Neuron (in vitro differentiated cells): ENCODE data around the gene MYO1D.

Experiments
- H2AFZ ChIP-seq: one replicate; pipeline ENCODE4 v1.6.1; 2013; ENCODE audit warnings: low read depth, mild to moderate bottlenecking, inconsistent platforms, low read length, moderate library complexity
- H3K27me3 ChIP-seq: one replicate; pipeline ENCODE4 v1.6.1; 2013; ENCODE audit warnings: low read length; ENCODE audit not compliant: insufficient read depth
- H3K36me3 ChIP-seq: one replicate; pipeline ENCODE4 v1.6.1; 2013; ENCODE audit warnings: low read length; ENCODE audit not compliant: insufficient read depth
- H3K4me1 ChIP-seq: one replicate; pipeline ENCODE4 v1.6.1; 2013; ENCODE audit warnings: low read length; ENCODE audit not compliant: insufficient read depth
- H3K4me3 ChIP-seq: 2 replicates; pipeline ENCODE4 v1.5.1; 2013; ENCODE audit warnings: mild to moderate bottlenecking, low read length, moderate library complexity
- H3K9me3 ChIP-seq: one replicate; pipeline ENCODE4 v1.6.1; 2013; ENCODE audit warnings: low read length

MYO1D gene

GRCh38 chr17:32771396-32771795 is 105.5 kb downstream of the MYO1D start:
- Histone ChIP-seq H3K4me3 (no peak overlapping the region), H3K4me1 (no peaks in the 10 kb centered on the region), H2AFZ (no peak overlapping the region), H3K9me3 (no peaks in the 10 kb centered on the region), H3K36me3 (no peaks in the 10 kb centered on the region), H3K27me3 (no peaks in the 10 kb centered on the region)

- H3K4me3 ChIP-seq = no peak overlapping the region
- H3K36me3 ChIP-seq = no peaks in the 10 kb centered on the region
- H3K9me3 ChIP-seq = no peaks in the 10 kb centered on the region
- no peak overlapping the region for H2AFZ ChIP-seq
- H3K27me3 ChIP-seq = no peaks in the 10 kb centered on the region
- H3K4me1 ChIP-seq = no peaks in the 10 kb centered on the region
These were observed 107.1 kb downstream of the MYO1D start for GRCh38 chr17:32769846-32770245.

- Histone ChIP-seq H2AFZ (no peak overlapping the region), H3K36me3 (no peaks in the 10 kb centered on the region), H3K27me3 (no peaks in the 10 kb centered on the region), H3K4me3 (no peak overlapping the region), H3K4me1 (no peaks in the 10 kb centered on the region), H3K9me3 (no peaks in the 10 kb centered on the region)
These were observed 113.0 kb downstream of the MYO1D start for GRCh38 chr17:32763855-32764439.

GRCh38 chr17:32759476-32759875 is 117.4 kb downstream of the MYO1D start:
- no peak overlapping the region for H2AFZ ChIP-seq
- no peaks in the 10 kb centered on the region for H3K4me1 ChIP-seq
- no peaks in the 10 kb centered on the region for H3K9me3 ChIP-seq
- no peaks in the 10 kb centered on the region for H3K36me3 ChIP-seq
- H3K27me3 ChIP-seq = no peaks in the 10 kb centered on the region
- no peak overlapping the region for H3K4me3 ChIP-seq

GRCh38 chr17:32757963-32758362 is 119.0 kb downstream of the MYO1D start:
- Histone ChIP-seq H3K4me3 (no peak overlapping the region), H3K9me3 (no peaks in the 10 kb centered on the region), H3K27me3 (no peaks in the 10 kb centered on the region), H2AFZ (no peak overlapping the region), H3K4me1 (no peaks in the 10 kb centered on the region), H3K36me3 (no peaks in the 10 kb centered on the region)

GRCh38 chr17:32756696-32757095 is 120.2 kb downstream of the MYO1D start:
- no peaks in the 10 kb centered on the region for H3K9me3 ChIP-seq
- no peak overlapping the region for H2AFZ ChIP-seq
- H3K27me3 ChIP-seq = no peaks in the 10 kb centered on the region
- no peaks in the 10 kb centered on the region for H3K4me1 ChIP-seq
- H3K36me3 ChIP-seq = no peaks in the 10 kb centered on the region
- H3K4me3 ChIP-seq = no peak overlapping the region

- H3K4me1 ChIP-seq = no peaks in the 10 kb centered on the region
- peak overlapping the region; percentile 60 for H2AFZ ChIP-seq
- no peaks in the 10 kb centered on the region for H3K27me3 ChIP-seq
- H3K9me3 ChIP-seq = no peaks in the 10 kb centered on the region
- no peak overlapping the region for H3K4me3 ChIP-seq
- H3K36me3 ChIP-seq = no peaks in the 10 kb centered on the region
These were observed 121.7 kb downstream of the MYO1D start for GRCh38 chr17:32755045-32755805.

GRCh38 chr17:32752934-32753333 is 124.0 kb downstream of the MYO1D start:
- no peak overlapping the region for H3K4me3 ChIP-seq
- no peaks in the 10 kb centered on the region for H3K9me3 ChIP-seq
- H2AFZ ChIP-seq = no peak overlapping the region
- H3K4me1 ChIP-seq = no peaks in the 10 kb centered on the region
- H3K27me3 ChIP-seq = no peaks in the 10 kb centered on the region
- no peaks in the 10 kb centered on the region for H3K36me3 ChIP-seq

GRCh38 chr17:32747856-32748255 is 129.1 kb downstream of the MYO1D start:
- Histone ChIP-seq H3K4me3 (no peak overlapping the region), H3K27me3 (no peaks in the 10 kb centered on the region), H3K4me1 (no peaks in the 10 kb centered on the region), H2AFZ (no peak overlapping the region), H3K9me3 (no peaks in the 10 kb centered on the region), H3K36me3 (no peaks in the 10 kb centered on the region)

GRCh38 chr17:32746698-32747097 is 130.2 kb downstream of the MYO1D start:
- H3K4me3 ChIP-seq = no peak overlapping the region
- H3K27me3 ChIP-seq = no peaks in the 10 kb centered on the region
- no peak overlapping the region for H2AFZ ChIP-seq

GRCh38 chr17:32746280-32746679 is 130.6 kb downstream of the MYO1D start:
- H3K4me3 ChIP-seq = no peak overlapping the region
- H3K4me1 ChIP-seq = no peaks in the 10 kb centered on the region
- no peaks in the 10 kb centered on the region for H3K9me3 ChIP-seq
- no peak overlapping the region for H2AFZ ChIP-seq
- H3K27me3 ChIP-seq = no peaks in the 10 kb centered on the region
- no peaks in the 10 kb centered on the region for H3K36me3 ChIP-seq

More at GRCh38 chr17:32746698-32747097, 130.2 kb downstream of the MYO1D start:
- Histone ChIP-seq H3K4me1 (no peaks in the 10 kb centered on the region), H3K9me3 (no peaks in the 10 kb centered on the region), H3K36me3 (no peaks in the 10 kb centered on the region)

- no peaks in the 10 kb centered on the region for H3K4me1 ChIP-seq
- H2AFZ ChIP-seq = no peak overlapping the region
- H3K9me3 ChIP-seq = no peaks in the 10 kb centered on the region
- H3K27me3 ChIP-seq = no peaks in the 10 kb centered on the region
- H3K36me3 ChIP-seq = no peaks in the 10 kb centered on the region
- no peak overlapping the region for H3K4me3 ChIP-seq
These were observed 134.0 kb downstream of the MYO1D start for GRCh38 chr17:32742681-32743538.

- H3K4me1 ChIP-seq = no peaks in the 10 kb centered on the region
- no peak overlapping the region for H2AFZ ChIP-seq
- H3K27me3 ChIP-seq = no peaks in the 10 kb centered on the region
- H3K9me3 ChIP-seq = no peaks in the 10 kb centered on the region
- no peaks in the 10 kb centered on the region for H3K36me3 ChIP-seq
- no peak overlapping the region for H3K4me3 ChIP-seq
These were observed 135.5 kb downstream of the MYO1D start for GRCh38 chr17:32741381-32741780.
